GM21576 (cell line): ENCODE results near the gene TLR6.

ENCODE experiments used
- ATAC-seq: cut with Tn5 transposase; IDR thresholded peaks from one replicate; pipeline ENCODE4 v1.9.1; 2021; ENCODE audit warnings: mild to moderate bottlenecking, moderate library complexity; ENCODE audit not compliant: unreplicated experiment

Gene TLR6

GRCh38 chr4:38868059-38868960 is 11.7 kb upstream of the TLR6 start:
- no peak for ATAC-seq

GRCh38 chr4:38867478-38868058 is 11.0 kb upstream of the TLR6 start, which contains the start of gene FAM114A1:
FAM114A1 (plus strand) TSS chr4:38867806; CDS start chr4:38878079, 10,273 bp downstream.
- ATAC-seq, result peak; percentile 74

- peak; percentile 25 for ATAC-seq
Observed at GRCh38 chr4:38866973-38867477, 10.4 kb upstream of the TLR6 start.

DNA sequence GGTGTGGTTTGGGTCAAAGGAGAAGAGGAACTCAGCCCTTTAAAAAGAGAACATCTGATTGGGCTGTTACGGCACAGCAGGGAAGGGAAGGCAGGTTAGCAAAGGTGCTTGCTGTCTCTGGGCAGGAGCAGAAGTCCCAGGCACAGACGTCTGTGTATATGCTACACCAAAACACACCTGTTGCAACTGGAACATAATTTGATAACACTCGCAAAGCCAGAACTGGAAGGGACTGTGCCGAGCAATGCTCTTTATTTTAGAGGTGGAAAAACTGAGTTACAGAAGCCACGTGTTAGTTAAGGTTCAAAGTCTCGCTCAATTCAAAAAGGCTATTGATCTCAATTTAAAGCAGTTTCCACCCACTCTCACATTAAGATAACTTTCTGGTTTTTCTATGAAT is 8.8 kb upstream of the TLR6 start:
- ATAC-seq, result no peak

GRCh38 chr4:38861791-38862190 is 5.2 kb upstream of the TLR6 start:
- ATAC-seq, result no peak

- ATAC-seq, result no peak
Observed at GRCh38 chr4:38860788-38861424, 4.3 kb upstream of the TLR6 start.

- no peak for ATAC-seq
Observed at GRCh38 chr4:38859501-38859900, 2.9 kb upstream of the TLR6 start.

DNA sequence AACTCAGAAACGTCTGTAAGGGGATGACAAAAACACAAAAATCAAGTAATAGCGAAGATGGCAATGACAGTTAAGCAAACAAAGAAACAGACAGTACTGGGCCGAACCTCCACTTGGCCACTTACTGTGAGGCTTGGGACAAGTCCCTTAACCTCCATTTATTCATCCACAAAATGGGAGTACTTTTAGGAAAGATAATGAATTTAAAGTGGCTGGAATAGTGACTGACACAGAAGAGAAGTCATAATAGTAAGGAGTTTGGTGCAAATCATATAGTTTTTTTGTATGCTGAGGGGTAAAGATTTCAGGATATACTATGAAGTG is 1.4 kb upstream of the TLR6 start:
- ATAC-seq, result no peak

GRCh38 chr4:38857354-38858096 is 908 bp upstream of the TLR6 start:
- peak; percentile 60 for ATAC-seq

- ATAC-seq, result no peak
Observed at GRCh38 chr4:38856046-38856445, 571 bp downstream of the TLR6 start.

- ATAC-seq, result no peak
Observed at GRCh38 chr4:38855466-38855865, 1.2 kb downstream of the TLR6 start.

- ATAC-seq, result no peak
Observed at GRCh38 chr4:38846015-38846414, 10.6 kb downstream of the TLR6 start.

GRCh38 chr4:38842994-38843393 is 13.6 kb downstream of the TLR6 start:
- no peak for ATAC-seq

- no peak for ATAC-seq
Observed at GRCh38 chr4:38837849-38838248, 18.8 kb downstream of the TLR6 start.

GRCh38 chr4:38837334-38837733 is 19.3 kb downstream of the TLR6 start:
- no peak for ATAC-seq

DNA sequence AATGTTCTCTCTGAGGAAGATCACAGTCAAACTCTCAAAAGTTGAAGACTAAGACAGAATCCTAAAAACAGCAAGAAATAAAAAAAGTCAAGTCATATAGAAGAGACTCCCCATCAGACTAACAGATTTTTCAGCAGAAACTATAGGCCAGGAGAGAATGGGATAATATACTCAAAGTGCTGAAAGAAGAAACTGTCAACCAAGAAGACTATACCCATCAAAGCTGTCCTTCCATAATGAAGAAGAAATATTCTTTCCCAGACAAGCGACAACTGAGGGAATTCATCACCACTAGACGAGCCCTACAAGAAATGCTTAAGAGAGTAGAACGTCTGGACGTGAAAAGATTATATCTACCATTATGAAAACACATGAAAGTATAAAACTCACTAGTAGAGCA is 22.0 kb downstream of the TLR6 start:
- no peak for ATAC-seq

DNA sequence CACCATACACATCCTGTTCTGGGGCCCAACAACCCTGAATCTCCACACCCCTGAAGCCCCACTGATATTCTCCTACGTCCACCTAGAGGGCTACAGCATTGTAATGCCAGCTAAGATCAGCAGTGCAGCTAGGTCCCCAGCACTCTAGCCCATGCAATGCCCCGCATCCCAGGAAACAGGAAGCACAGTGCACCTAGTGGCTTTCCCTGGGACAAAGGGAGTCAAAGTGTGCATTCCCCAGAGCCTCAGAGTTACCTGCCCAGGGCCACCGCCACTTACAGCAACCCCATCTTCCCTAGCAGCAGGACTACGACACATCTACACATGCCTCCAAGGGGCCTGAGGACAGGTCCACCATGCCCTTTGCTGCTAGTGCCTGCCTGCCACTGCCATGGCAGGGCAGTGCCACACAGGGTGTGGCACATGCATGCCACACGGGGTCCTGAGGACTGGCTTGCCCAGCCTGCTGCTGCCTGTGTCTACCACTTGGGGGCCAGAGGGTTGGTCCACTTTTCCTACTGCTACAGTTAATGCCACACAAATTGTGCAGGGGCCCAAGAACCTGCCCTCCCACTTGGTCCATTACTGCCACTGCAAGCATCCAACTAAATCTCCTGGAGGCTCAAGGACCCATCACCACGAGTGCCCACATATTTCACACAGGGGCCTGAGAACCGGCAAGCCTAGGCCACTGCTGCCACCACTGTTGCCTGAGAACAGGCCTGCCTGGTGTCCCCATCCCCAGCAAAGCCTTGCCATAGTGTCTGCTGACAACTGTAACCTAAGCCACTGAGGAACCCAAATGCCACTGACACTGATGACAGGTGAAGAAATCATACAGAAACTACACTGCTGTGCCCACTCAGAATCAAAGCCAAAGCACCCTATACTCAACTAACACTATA is 23.7 kb downstream of the TLR6 start:
- no peak for ATAC-seq

DNA sequence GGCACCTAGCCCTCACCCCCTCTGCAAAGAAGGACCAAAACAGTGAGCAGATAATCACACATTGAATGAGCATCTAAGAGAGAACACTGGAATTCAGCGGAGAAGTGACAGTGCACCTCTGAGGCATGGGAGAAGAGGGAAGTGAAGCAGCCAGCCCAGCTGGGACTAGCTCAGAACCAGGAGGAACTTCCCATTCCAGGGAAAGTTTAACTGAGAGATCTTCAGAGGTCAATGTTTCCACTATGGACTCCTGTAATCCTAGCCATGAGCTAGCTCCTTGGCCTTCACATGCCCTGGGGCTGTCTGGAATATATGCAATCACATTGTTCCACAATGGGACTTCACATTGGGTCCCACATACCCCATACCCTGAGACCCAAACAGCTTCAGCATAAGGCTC is 24.4 kb downstream of the TLR6 start:
- ATAC-seq, result no peak

GRCh38 chr4:38831653-38832052 is 25.0 kb downstream of the TLR6 start:
- ATAC-seq, result no peak

- ATAC-seq, result no peak
Observed at GRCh38 chr4:38829237-38829636, 27.4 kb downstream of the TLR6 start.
